Right renal cortex interstitium (tissue), 3 donors: ENCODE measurements around the gene EFNA2. TPM values are rescaled to one million over a fixed set of nuclear protein-coding genes. Genes with fewer than 3 reads are reported as not detected.

Experiments
- DNase-seq, 3 donors: peaks; one replicate each; pipeline ENCODE4 v3.0.0-alpha.2; 2013; ENCODE audit warnings: low read depth in 3 of 3, low spot score in 2 of 3
- polyA plus RNA-seq, 3 donors: library from polyadenylated mRNA; unstranded; fragments of 120-200 nt; gene quantifications; one replicate each; pipeline ENCODE4 v1.2.1, GENCODE V29; 2013; ENCODE audit not compliant: insufficient read length in 3 of 3

EFNA2 gene
- polyA plus RNA-seq, 3 donors: 1.3 to 2.1 (median 1.3) TPM

GRCh38 chr19:1270854-1271527 lies 14.7 kb upstream of the EFNA2 start:
- no peak for DNase-seq

- no peak for DNase-seq
Measured at GRCh38 chr19:1271528-1272422, 13.9 kb upstream of the EFNA2 start.

- no peak for DNase-seq
Measured at GRCh38 chr19:1272423-1273262, 13.0 kb upstream of the EFNA2 start.

DNA sequence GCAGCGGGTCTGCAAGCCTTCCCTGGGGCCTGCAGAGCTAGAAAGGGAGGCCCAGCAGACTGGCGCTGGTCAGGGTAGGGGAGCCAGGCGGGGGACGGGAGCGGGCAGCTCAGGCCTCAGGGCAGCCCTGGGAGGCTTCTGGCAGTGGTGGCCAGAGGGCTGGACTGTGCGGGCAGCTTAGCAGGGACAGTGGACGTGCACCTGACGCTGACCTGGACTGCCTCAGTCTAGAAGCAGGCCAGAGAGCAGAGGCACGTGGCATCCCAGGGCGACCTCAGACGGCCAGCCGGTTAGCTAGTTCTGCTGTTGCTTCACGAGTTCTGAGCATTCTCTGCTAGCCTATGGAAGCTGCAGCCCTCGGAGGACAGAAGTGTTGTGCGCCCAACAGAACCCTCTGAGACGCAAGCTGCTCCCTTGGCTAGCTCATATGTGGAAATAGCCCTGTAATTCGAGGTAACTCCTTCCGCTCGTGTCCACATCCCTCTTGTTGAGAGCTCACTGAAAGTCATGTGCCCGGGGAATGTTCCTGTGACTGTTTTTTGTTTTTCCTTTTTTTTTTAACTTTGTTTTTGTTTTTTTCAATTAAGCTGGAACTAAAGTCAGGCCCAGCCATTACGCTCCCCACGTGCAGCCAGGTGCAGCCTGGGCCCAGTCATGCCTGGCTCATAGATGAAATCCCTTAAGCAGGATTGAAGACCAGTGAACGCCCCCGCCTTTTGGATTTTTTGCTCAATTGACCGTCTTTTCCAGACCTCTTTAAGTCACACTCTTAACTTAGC lies 12.2 kb upstream of the EFNA2 start:
- no peak for DNase-seq

GRCh38 chr19:1274081-1274851 lies 11.4 kb upstream of the EFNA2 start:
- no peak for DNase-seq

DNA sequence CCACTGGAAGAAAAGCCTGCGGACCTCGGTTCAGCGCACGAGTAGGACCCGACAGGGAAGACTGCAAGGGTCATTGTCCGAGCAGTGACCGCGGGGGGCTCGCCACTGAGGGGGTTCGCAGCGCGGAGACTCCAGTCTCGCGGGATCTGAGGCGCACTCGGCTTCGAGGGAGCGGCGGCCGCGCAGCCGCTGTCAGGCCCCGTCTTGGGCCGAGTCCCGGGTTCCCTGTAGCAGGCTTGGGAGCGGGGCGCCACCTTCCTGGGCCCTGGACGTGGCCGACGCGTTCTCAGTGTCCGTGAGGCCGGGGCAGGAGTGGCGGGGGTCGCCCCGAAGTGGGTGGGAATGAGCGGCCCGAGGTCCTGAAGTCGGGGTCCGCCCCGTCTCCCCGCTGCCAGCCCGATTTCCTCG lies 10.8 kb upstream of the EFNA2 start:
- DNase-seq: no peak

DNA sequence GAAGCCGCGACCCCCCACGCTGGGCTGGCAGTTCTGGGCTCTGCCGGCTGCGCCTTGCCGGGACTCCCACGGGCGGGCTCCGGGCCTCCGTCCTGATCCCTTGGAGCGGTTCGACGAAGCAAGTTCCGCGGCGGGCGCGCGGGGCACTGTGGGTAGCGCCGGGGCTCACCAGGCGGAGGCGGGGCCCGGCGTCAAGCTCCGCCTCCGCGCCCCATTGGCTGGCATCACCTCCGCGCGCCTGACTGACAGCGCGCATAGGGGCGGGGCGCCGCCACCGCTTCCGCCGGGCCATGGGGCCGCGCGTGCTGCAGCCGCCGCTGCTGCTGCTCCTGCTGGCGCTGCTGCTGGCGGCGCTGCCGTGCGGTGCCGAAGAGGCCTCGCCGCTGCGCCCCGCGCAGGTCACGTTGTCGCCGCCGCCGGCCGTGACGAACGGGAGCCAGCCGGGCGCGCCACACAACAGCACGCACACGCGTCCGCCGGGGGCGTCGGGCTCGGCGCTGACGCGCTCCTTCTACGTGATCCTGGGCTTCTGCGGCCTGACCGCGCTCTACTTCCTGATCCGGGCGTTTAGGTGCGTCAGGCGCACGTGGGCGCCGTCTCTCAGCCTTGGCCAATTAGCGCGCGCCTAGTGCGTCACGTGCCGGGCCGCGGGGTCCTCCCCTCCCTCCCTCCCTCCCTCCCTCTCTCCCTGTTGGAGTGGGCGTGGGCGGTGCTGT lies 10.3 kb upstream of the EFNA2 start, which contains the start of gene FAM174C:
Gene FAM174C (plus strand): TSS at position 271 of the 716 bp plus-strand sequence. CDS start 20 bp downstream, at position 291.
- peak in 2 of 3 donors; percentile 86 to 91 for DNase-seq

DNA sequence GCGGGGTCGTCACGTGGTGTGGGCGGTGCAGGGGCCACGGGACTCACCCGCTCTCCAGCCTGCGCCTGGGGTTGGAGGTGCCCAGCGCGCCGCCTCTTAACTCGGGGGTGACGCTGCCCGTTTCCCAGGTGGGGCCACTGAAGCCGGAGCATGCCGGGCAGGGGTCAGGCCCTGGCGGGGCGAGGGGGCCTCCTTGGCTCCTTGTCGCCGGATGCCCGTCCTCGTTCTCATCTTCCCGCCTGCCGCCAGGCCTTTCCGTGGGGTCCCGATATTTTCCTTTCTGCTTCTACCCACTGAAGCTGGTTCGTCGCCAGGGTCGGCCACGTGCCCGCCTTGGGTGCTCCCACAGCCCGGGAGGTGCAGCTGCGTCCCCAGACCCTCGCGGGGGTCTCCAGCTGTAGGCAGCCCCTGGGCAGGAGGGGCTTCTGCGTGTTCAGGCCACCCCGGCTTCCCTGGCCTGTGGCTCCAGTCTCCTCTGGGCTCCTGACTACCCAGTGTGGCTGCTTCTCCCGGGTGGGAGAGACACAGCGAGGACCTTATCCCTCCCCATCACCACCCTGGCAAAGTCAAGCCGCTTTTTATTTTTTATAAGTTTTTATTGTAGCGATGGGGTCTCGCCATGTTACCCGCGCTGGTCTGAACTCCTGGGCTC lies 9.6 kb upstream of the EFNA2 start:
- no peak for DNase-seq

GRCh38 chr19:1276628-1277022 lies 9.0 kb upstream of the EFNA2 start:
- no peak for DNase-seq

GRCh38 chr19:1277061-1277460 lies 8.6 kb upstream of the EFNA2 start:
- DNase-seq: no peak

DNA sequence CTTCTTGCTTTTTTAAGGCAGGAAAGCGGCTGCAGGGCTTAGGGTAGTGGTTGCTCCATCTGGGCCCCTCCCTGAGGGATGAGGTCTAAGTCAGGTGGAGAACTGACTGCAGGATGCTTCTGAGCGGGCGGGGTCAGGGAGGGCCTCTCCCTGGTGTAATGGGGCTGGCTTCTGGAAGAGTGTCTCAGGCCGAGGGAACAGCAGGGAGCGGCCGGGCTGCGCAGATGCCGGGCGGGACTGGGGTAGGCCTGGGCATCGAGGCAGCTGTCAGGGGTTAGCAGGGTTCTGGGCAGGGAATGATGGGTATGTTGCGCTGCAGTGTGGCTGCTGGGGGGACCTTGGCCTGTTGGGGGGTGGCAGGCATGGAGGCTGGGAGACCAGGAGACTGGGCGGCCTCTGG lies 7.6 kb upstream of the EFNA2 start:
- DNase-seq: no peak

- no peak for DNase-seq
Measured at GRCh38 chr19:1278713-1279660, 6.7 kb upstream of the EFNA2 start.

GRCh38 chr19:1279782-1280341 lies 5.8 kb upstream of the EFNA2 start:
- DNase-seq: no peak

DNA sequence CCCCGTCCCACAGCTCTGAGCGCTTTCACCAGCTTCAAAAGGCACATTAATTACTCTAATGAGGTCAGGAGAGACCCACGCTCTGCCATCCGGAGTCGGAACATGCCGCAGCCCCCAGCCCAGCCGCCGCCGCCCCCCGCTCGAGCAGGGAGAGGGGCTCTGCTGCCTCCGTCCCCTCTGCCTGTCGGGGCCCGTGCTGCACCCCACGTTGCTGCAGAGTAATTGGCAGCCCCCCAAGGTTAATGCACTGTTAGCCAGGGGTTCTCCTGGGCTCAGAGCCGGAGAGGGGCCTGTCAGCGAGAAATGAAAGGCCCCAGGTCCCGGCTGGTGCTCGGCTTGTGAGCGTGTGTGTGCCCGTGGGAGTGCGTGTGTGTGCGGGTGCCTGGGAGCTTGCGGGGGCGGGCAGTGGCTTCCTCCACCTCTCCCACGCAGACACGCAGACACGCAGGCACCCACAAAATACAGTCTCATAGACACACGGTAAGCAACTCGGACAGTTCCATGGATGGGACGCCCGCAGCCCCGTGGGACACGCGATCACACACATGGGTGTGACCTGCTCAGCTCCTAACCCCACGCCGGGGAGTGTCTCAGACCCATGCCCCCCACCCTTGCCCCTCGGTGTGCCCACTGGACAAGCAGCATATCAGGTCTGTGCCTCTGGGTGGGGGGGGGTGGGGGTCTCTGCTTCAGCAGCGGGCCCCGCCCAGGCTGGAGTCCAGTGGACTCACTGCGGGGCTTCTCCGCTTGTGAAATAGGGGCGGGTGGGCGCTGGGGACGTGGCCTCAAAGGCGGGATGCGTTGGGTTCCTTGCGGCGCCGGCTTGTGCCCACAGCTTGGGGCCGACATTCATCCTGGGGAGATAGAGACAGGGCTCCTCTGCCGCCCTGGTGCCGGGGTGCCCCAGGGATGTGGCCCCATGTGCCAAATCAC lies 4.8 kb upstream of the EFNA2 start:
- no peak for DNase-seq

- no peak for DNase-seq
Measured at GRCh38 chr19:1281569-1282287, 3.9 kb upstream of the EFNA2 start.
